Measurements from ENCODE around the gene SRSF1. TPM values are rescaled to one million over a fixed set of nuclear protein-coding genes. Genes with fewer than 3 reads are reported as not detected.

The SRSF1 gene
- total RNA-seq, 1 experiment from 2014 or later: 462 TPM

DNA sequence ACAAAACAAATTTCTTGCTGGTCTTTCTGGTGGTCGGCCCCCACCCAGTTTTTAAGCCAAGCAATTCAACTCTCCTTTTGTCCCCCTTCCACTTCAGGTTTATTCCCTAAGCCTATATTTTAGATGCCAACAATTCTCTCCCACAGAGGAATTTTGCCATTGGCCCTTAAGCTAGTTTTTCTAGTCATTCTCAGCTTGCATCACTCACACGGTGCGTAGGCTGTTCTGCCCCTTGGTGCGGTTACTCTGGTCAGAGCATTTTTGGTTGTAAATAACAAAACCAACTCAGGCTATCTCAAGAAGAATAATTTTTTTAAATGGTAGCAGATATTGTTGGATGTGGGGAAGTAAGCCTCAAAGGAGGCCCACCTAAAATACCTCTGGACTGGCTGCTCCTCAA, 42.5 kb upstream of the SRSF1 start:
- no peak overlapping the region for H3K27ac Mint-ChIP-seq
- H3K9me3 ChIP-seq (ENCODE audit: control insufficient read depth, low read depth, low read length): no peaks in the 10 kb centered on the region

More for the DNA sequence above, 42.5 kb upstream of the SRSF1 start:
- Mint-ChIP-seq H3K27me3 (ENCODE audit: low read depth) (peaks cover 11% of the 10 kb centered on the region), H3K4me1 (peaks cover 9% of the 10 kb centered on the region in 2 experiments), H3K36me3 (ENCODE audit: insufficient read depth in 1 of 3, low read depth in 3 of 3) (no peaks in the 10 kb centered on the region), H3K4me3 (no peak overlapping the region), H3K9me3 (no peaks in the 10 kb centered on the region)
- Histone ChIP-seq H2AFZ (ENCODE audit: low read length) (no peak overlapping the region), H3K4ac (ENCODE audit: low read depth, low read length) (no peak overlapping the region), H3K23me2 (ENCODE audit: insufficient read length, low read depth, low read length, poor library complexity, severe bottlenecking) (peaks cover 3% of the 10 kb centered on the region), H3K79me2 (ENCODE audit: insufficient read depth, low read length) (no peaks in the 10 kb centered on the region), H3T11ph (ENCODE audit: low read length) (no peak overlapping the region), H3K23ac (ENCODE audit: insufficient read length, low read depth, low read length) (no peak overlapping the region), H3K4me2 (ENCODE audit: insufficient read depth, insufficient read length, low read length) (no peak overlapping the region), H2BK120ac (ENCODE audit: low read depth, low read length, poor library complexity, severe bottlenecking) (no peak overlapping the region), H4K5ac (ENCODE audit: insufficient read length, low read depth, low read length) (no peak overlapping the region), H3K27ac (ENCODE audit: insufficient read length, low read depth, low read length) (no peak overlapping the region), H2BK15ac (ENCODE audit: low read depth, low read length) (no peak overlapping the region), H2BK12ac (ENCODE audit: insufficient read length, low read depth, low read length) (no peak overlapping the region), H3K18ac (ENCODE audit: insufficient read length, low read depth, low read length) (no peak overlapping the region), H2BK5ac (ENCODE audit: insufficient read length, low read length) (no peak overlapping the region), H2AK5ac (ENCODE audit: insufficient read length, low read length) (no peak overlapping the region), H3K14ac (ENCODE audit: insufficient read depth, low read length) (no peak overlapping the region), H3K79me1 (ENCODE audit: insufficient read depth, low read depth, low read length, poor library complexity, severe bottlenecking) (no peaks in the 10 kb centered on the region), H3K27me3 (ENCODE audit: insufficient read depth, low read length) (no peaks in the 10 kb centered on the region; the same call in 1 of the 2 replicates), H4K91ac (ENCODE audit: insufficient read length, low read depth, low read length) (no peak overlapping the region), H3K9ac (ENCODE audit: extremely low read depth, insufficient read length, low read length) (no peak overlapping the region), H4K8ac (replicated peaks; ENCODE audit: insufficient read length, low read depth, low read length) (no peak overlapping the region), H4K20me1 (ENCODE audit: control insufficient read depth, insufficient read depth, insufficient read length) (no peaks in the 10 kb centered on the region), H3K4me1 (ENCODE audit: insufficient read depth, low read length) (0 out of 2 replicates have a peak, but pooled peaks cover 4% of the 10 kb centered on the region), H2BK20ac (ENCODE audit: low read depth, low read length, poor library complexity, severe bottlenecking) (no peak overlapping the region), H3K56ac (ENCODE audit: insufficient read length, low read depth, low read length) (no peak overlapping the region)
- no CpG with 5 or more reads among the region's 4 CpGs for WGBS (ENCODE audit: extremely low coverage, insufficient read length, low lambda C conversion rate)
- peak; percentile 8 for DNase-seq
- TF ChIP-seq, protein P1, sequence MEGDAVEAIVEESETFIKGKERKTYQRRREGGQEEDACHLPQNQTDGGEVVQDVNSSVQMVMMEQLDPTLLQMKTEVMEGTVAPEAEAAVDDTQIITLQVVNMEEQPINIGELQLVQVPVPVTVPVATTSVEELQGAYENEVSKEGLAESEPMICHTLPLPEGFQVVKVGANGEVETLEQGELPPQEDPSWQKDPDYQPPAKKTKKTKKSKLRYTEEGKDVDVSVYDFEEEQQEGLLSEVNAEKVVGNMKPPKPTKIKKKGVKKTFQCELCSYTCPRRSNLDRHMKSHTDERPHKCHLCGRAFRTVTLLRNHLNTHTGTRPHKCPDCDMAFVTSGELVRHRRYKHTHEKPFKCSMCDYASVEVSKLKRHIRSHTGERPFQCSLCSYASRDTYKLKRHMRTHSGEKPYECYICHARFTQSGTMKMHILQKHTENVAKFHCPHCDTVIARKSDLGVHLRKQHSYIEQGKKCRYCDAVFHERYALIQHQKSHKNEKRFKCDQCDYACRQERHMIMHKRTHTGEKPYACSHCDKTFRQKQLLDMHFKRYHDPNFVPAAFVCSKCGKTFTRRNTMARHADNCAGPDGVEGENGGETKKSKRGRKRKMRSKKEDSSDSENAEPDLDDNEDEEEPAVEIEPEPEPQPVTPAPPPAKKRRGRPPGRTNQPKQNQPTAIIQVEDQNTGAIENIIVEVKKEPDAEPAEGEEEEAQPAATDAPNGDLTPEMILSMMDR (conservative IDR thresholded peaks at IDR 0.05): no peak

Measured in H9 (cell line).